Suprapubic skin (tissue), 4 donors: ENCODE measurements around the gene WNT9B. TPM values are rescaled to one million over a fixed set of nuclear protein-coding genes. Genes with fewer than 3 reads are reported as not detected.

Experiments
- DNase-seq, 2 donors: peaks; one replicate each; pipeline ENCODE4 v3.0.0-alpha.2; 2019; ENCODE audit warnings: low spot score in 2 of 2
- H3K27ac ChIP-seq: fragments of 200-600 bp; sonication (generic); one replicate; pipeline ENCODE4 v1.5.1; 2019
- H3K27me3 ChIP-seq: fragments of 200-600 bp; sonication (generic); one replicate; pipeline ENCODE4 v1.5.1; 2019
- H3K36me3 ChIP-seq: fragments of 200-600 bp; sonication (generic); one replicate; pipeline ENCODE4 v1.5.1; 2019
- H3K4me1 ChIP-seq: fragments of 200-600 bp; sonication (generic); one replicate; pipeline ENCODE4 v1.5.1; 2019
- H3K4me3 ChIP-seq: fragments of 200-600 bp; sonication (generic); one replicate; pipeline ENCODE4 v1.5.1; 2019; ENCODE audit warnings: mild to moderate bottlenecking
- H3K9me3 ChIP-seq: fragments of 200-600 bp; sonication (generic); one replicate; pipeline ENCODE4 v1.5.1; 2019
- EP300 ChIP-seq: sonication (generic); formaldehyde crosslinking; IDR thresholded peaks from one replicate; pipeline ENCODE4 v1.6.1; 2017; ENCODE audit warnings: antibody characterized with exemption
- POLR2A ChIP-seq, 2 donors: fragments of 450-650 bp; IDR thresholded peaks; one replicate each; pipeline ENCODE4 v1.6.1; 2017; ENCODE audit warnings: antibody characterized with exemption in 2 of 2, mild to moderate bottlenecking in 2 of 2, moderate library complexity in 2 of 2
- POLR2AphosphoS5 ChIP-seq, 3 donors: sonication (generic); formaldehyde crosslinking; IDR thresholded peaks; one replicate each; pipeline ENCODE4 v1.6.1; 2017; ENCODE audit warnings: antibody characterized with exemption in 3 of 3
- WGBS: methylation state at CpG from one replicate; pipeline ENCODE4 v1.1.5; 2018; 5-methylcytosine and 5-hydroxymethylcytosine counted together
- total RNA-seq, 4 donors: library from RNA; depleted of rRNA; stranded (reverse); fragments of >200 nt; gene quantifications; one replicate each; pipeline ENCODE4 v1.1.0, GENCODE V29; 2016
- TF ChIP-seq, protein P1 (sequence below), 2 donors: fragments of 200-600 bp in 1 of 2; fragments of 450-650 bp in 1 of 2; sonication (generic) in 1 of 2; IDR thresholded peaks; one replicate each; pipeline ENCODE4 v1.5.1; 2016 to 2019; ENCODE audit warnings: antibody characterized with exemption in 2 of 2, mild to moderate bottlenecking in 1 of 2, moderate library complexity in 1 of 2

WNT9B gene
- total RNA-seq, 4 donors from 2014 or later: 3.6 to 8.3 (median 4.5) TPM

DNA sequence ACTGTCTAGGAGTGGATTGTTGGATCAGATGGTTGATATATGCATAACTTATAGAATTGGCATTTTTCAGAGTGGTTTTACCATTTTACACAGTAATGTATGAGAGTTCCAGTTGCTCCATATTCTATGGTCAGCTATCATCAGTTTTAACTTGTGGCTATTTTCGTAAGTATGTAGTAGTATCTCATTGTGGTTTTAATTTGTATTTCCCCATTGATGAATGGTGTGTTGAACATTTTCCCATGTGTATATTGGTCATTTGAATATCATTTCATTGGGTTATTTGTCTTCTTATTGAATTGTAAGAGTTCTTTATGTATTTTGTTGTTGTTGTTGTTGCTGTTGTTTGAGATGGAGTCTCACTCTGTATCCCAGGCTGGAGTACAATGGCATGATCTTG is 6.2 kb downstream of the WNT9B start:
- H3K9me3 ChIP-seq: no peaks in the 10 kb centered on the region
- H3K4me1 ChIP-seq: no peaks in the 10 kb centered on the region
- DNase-seq: no peak
- H3K27me3 ChIP-seq: peaks cover 13% of the 10 kb centered on the region
- no peak overlapping the region for H3K4me3 ChIP-seq
- 97% methylated on average over 1 of the region's 1 CpG for WGBS
- H3K36me3 ChIP-seq: no peaks in the 10 kb centered on the region
- TF ChIP-seq POLR2AphosphoS5 (IDR thresholded peaks at IDR 0.05) (no peak), EP300 (no peak), POLR2A (IDR thresholded peaks at IDR 0.05) (no peak)
- TF ChIP-seq, protein P1, sequence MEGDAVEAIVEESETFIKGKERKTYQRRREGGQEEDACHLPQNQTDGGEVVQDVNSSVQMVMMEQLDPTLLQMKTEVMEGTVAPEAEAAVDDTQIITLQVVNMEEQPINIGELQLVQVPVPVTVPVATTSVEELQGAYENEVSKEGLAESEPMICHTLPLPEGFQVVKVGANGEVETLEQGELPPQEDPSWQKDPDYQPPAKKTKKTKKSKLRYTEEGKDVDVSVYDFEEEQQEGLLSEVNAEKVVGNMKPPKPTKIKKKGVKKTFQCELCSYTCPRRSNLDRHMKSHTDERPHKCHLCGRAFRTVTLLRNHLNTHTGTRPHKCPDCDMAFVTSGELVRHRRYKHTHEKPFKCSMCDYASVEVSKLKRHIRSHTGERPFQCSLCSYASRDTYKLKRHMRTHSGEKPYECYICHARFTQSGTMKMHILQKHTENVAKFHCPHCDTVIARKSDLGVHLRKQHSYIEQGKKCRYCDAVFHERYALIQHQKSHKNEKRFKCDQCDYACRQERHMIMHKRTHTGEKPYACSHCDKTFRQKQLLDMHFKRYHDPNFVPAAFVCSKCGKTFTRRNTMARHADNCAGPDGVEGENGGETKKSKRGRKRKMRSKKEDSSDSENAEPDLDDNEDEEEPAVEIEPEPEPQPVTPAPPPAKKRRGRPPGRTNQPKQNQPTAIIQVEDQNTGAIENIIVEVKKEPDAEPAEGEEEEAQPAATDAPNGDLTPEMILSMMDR (IDR thresholded peaks at IDR 0.05): no peak
- H3K27ac ChIP-seq: no peak overlapping the region

DNA sequence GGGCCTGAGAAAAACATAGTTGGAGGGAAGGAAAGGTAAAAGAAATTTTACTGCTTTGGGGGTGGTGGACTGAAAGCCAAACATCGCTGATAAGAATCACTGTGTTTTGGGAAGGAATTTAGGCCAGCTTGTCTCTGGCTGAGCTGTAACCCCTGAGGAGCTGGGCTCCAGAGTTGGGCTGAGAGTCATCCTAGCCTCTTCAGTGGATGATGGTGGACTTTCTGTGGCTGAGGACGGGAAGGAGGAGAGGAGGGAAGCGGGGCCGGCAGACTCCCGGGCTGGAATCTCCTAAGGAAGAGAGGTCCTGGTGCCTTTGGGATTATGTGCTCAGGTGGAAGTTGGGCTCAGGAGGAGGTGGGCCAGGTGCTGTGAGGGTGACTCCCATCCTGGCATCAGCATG is 8.6 kb downstream of the WNT9B start:
- no peak for DNase-seq
- no peak overlapping the region for H3K27ac ChIP-seq
- H3K36me3 ChIP-seq: no peaks in the 10 kb centered on the region
- no peak for TF ChIP-seq EP300
- TF ChIP-seq, protein P1 (IDR thresholded peaks at IDR 0.05): no peak
- H3K9me3 ChIP-seq: no peaks in the 10 kb centered on the region
- peaks cover 18% of the 10 kb centered on the region for H3K27me3 ChIP-seq
- no peaks in the 10 kb centered on the region for H3K4me1 ChIP-seq
- no peak overlapping the region for H3K4me3 ChIP-seq
- 89% methylated on average over 5 of the region's 5 CpGs for WGBS

DNA sequence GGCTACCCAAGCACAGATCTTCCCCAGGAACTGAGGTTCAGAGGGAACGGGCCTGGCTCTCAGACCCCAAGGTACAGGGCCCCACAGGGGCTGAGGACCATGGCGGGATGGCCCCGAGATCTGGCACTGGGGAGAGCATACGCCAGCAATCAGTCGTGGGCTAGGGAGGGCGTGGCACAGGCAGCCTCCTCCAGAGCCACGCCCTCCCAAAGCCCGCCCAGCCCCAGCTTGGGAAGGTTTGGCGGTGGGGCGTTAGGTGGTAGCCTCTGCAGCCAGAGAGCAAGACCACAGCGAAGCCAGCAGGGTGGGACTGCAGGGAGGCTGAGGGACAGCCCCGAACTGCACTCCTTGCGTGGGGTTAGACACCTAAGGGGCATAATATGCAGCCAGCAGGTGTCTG is 11.6 kb downstream of the WNT9B start:
- Histone ChIP-seq H3K4me3 (no peak overlapping the region), H3K27me3 (peaks cover 18% of the 10 kb centered on the region), H3K9me3 (no peaks in the 10 kb centered on the region), H3K27ac (no peak overlapping the region), H3K4me1 (no peaks in the 10 kb centered on the region), H3K36me3 (no peaks in the 10 kb centered on the region)
- WGBS: 44% methylated on average over 13 of the region's 13 CpGs
- no peak for DNase-seq
- TF ChIP-seq, protein P1 (IDR thresholded peaks at IDR 0.05): no peak
- TF ChIP-seq POLR2AphosphoS5 (IDR thresholded peaks at IDR 0.05) (no peak), POLR2A (IDR thresholded peaks at IDR 0.05) (no peak), EP300 (no peak)

DNA sequence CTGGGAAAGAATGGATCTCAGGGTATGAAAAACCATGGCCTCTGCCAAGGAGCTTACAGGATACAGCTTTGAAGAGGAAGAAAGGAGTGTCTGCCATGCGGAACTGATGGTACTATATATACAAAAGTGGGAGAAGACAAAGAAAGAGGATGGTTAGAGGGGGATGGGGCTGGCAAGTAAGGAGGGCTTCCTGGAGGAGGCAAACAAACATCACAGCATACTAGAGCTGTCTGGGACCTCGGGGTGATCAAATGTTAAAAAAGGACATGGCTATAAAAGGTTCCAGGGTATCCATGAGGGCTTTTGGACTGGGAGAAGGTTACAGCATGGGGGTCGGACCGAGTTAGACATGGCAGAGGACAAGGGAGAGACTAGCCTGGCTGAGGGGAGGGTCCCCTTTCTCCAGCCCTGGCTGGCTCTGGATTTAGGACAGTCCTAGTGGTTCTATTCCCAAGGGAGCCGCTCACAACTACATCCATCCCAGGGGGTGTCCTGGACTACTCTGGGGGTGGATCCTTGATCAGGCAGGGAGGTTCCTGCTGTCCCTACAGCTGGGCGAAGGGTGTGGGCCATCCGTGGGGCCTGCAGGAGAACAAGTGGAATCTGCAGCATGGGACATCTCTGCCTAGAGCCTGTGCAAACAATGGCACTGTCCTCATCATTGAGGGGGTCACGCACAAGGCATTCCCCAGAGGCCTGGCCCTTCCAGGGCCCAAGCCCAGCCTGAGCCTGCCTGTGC is 12.2 kb downstream of the WNT9B start:
- H3K36me3 ChIP-seq: no peaks in the 10 kb centered on the region
- WGBS: 88% methylated on average over 7 of the region's 8 CpGs
- no peak for TF ChIP-seq EP300
- no peak for TF ChIP-seq POLR2AphosphoS5 (IDR thresholded peaks at IDR 0.05)
- TF ChIP-seq, protein P1 (IDR thresholded peaks at IDR 0.05): no peak
- TF ChIP-seq POLR2A (IDR thresholded peaks at IDR 0.05): no peak

DNA sequence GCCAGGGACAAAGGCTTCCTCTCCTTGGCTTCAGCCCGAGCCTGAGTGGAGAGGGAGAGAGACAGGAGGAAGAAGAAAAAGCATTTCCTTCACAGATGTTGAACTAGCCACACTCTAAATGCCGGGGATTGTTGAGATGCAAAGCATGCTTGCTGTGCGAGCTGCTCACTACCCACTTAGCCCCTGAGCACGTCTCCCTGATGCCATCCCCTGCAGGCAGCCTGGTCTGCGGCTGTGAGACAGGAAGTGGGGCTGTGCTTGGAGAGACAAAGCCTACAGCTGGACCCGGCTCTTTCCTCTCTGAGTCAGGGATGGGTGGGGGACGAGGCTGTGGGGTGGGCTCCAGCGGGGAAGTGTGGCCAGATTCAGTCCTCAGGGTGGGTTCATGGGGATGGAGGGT is 13.7 kb downstream of the WNT9B start:
- TF ChIP-seq POLR2A (IDR thresholded peaks at IDR 0.05): no peak
- TF ChIP-seq, protein P1 (IDR thresholded peaks at IDR 0.05): no peak
- TF ChIP-seq EP300: no peak
- no peak for TF ChIP-seq POLR2AphosphoS5 (IDR thresholded peaks at IDR 0.05)
- Histone ChIP-seq H3K4me3 (no peak overlapping the region), H3K4me1 (no peaks in the 10 kb centered on the region), H3K36me3 (no peaks in the 10 kb centered on the region), H3K9me3 (no peaks in the 10 kb centered on the region), H3K27me3 (peaks cover 18% of the 10 kb centered on the region), H3K27ac (no peak overlapping the region)
- DNase-seq: no peak
- WGBS: 23% methylated on average over 8 of the region's 8 CpGs

More for the DNA sequence above, 12.2 kb downstream of the WNT9B start:
- DNase-seq: no peak
- no peaks in the 10 kb centered on the region for H3K4me1 ChIP-seq
- no peaks in the 10 kb centered on the region for H3K9me3 ChIP-seq
- no peak overlapping the region for H3K27ac ChIP-seq
- H3K4me3 ChIP-seq: no peak overlapping the region
- peaks cover 18% of the 10 kb centered on the region for H3K27me3 ChIP-seq
